SK-N-MC (cell line): ENCODE results near the gene AUTS2.

Experiments
- DNase-seq: peaks from one replicate; pipeline ENCODE4 v3.0.0-alpha.2; 2011; ENCODE audit warnings: low read depth, low spot score
- H3K27ac ChIP-seq: fragments of 200-600 bp; sonication (generic); 2 replicates; pipeline ENCODE4 v1.5.1; 2016; ENCODE audit warnings: mixed run types
- H3K36me3 ChIP-seq: fragments of 200-600 bp; sonication (generic); 2 replicates; pipeline ENCODE4 v1.6.1; 2017; ENCODE audit warnings: antibody characterized with exemption, low read length, mixed read lengths; ENCODE audit not compliant: insufficient read depth
- H3K4me3 ChIP-seq: fragments of 200-600 bp; sonication (generic); 2 replicates; pipeline ENCODE4 v1.5.1; 2016
- H3K9ac ChIP-seq: fragments of 200-600 bp; sonication (generic); 2 replicates; pipeline ENCODE4 v1.8.0; 2017; ENCODE audit warnings: mixed run types, mixed read lengths; ENCODE audit not compliant: insufficient read length
- H3K9me3 ChIP-seq: fragments of 200-600 bp; sonication (generic); 2 replicates; pipeline ENCODE4 v1.6.1; 2017; ENCODE audit warnings: low read depth, mild to moderate bottlenecking, antibody characterized with exemption, low read length, moderate library complexity, mixed read lengths
- EZH2 ChIP-seq: fragments of 200-600 bp; sonication (generic); IDR thresholded peaks from one replicate; pipeline ENCODE4 v1.6.1; 2017; ENCODE audit warnings: antibody characterized with exemption
- FOXP2 ChIP-seq: optimal IDR thresholded peaks from 2 replicates; pipeline ENCODE3; 2011; ENCODE audit warnings: mild to moderate bottlenecking, moderate library complexity; ENCODE audit not compliant: insufficient read depth; ENCODE audit errors: extremely low read length, control extremely low read depth
- POLR2AphosphoS5 ChIP-seq: IDR thresholded peaks from 2 replicates; pipeline ENCODE4 v1.6.1; 2012; ENCODE audit warnings: mild to moderate bottlenecking, low read depth, low read length, borderline replicate concordance

Gene AUTS2

GRCh38 chr7:69946901-69947300 lies 348.6 kb downstream of the AUTS2 start:
- no peak overlapping the region for H3K9ac ChIP-seq
- H3K27ac ChIP-seq: no peak overlapping the region
- no peak for DNase-seq
- no peak overlapping the region for H3K4me3 ChIP-seq
- no peaks in the 10 kb centered on the region for H3K36me3 ChIP-seq
- TF ChIP-seq POLR2AphosphoS5: no peak
- no peak for TF ChIP-seq EZH2
- no peak for TF ChIP-seq FOXP2
- H3K9me3 ChIP-seq: no peaks in the 10 kb centered on the region

GRCh38 chr7:69947998-69948397 lies 349.7 kb downstream of the AUTS2 start:
- TF ChIP-seq POLR2AphosphoS5: no peak
- TF ChIP-seq EZH2: no peak
- TF ChIP-seq FOXP2: no peak

GRCh38 chr7:69949122-69949521 lies 350.8 kb downstream of the AUTS2 start:
- H3K9ac ChIP-seq: no peak overlapping the region
- no peak overlapping the region for H3K27ac ChIP-seq

More at GRCh38 chr7:69947998-69948397, 349.7 kb downstream of the AUTS2 start:
- H3K36me3 ChIP-seq: no peaks in the 10 kb centered on the region
- H3K4me3 ChIP-seq: no peak overlapping the region
- H3K27ac ChIP-seq: no peak overlapping the region
- no peak for DNase-seq
- H3K9ac ChIP-seq: no peak overlapping the region
- H3K9me3 ChIP-seq: no peaks in the 10 kb centered on the region

GRCh38 chr7:69951458-69951857 lies 353.2 kb downstream of the AUTS2 start:
- no peak overlapping the region for H3K9ac ChIP-seq
- TF ChIP-seq POLR2AphosphoS5: no peak
- TF ChIP-seq FOXP2: no peak
- TF ChIP-seq EZH2: no peak

More at GRCh38 chr7:69949122-69949521, 350.8 kb downstream of the AUTS2 start:
- Histone ChIP-seq H3K9me3 (no peaks in the 10 kb centered on the region), H3K36me3 (no peaks in the 10 kb centered on the region), H3K4me3 (no peak overlapping the region)
- DNase-seq: no peak
- TF ChIP-seq FOXP2 (no peak), POLR2AphosphoS5 (no peak), EZH2 (no peak)

GRCh38 chr7:69953136-69954067 lies 355.1 kb downstream of the AUTS2 start:
- TF ChIP-seq POLR2AphosphoS5 (no peak), EZH2 (no peak), FOXP2 (no peak)
- no peaks in the 10 kb centered on the region for H3K36me3 ChIP-seq
- DNase-seq: no peak
- H3K27ac ChIP-seq: peak overlapping the region; percentile 21; the same call in 1 of the 2 replicates
- no peak overlapping the region for H3K4me3 ChIP-seq
- no peaks in the 10 kb centered on the region for H3K9me3 ChIP-seq
- H3K9ac ChIP-seq: no peak overlapping the region

More at GRCh38 chr7:69951458-69951857, 353.2 kb downstream of the AUTS2 start:
- Histone ChIP-seq H3K36me3 (no peaks in the 10 kb centered on the region), H3K9me3 (no peaks in the 10 kb centered on the region), H3K4me3 (no peak overlapping the region), H3K27ac (no peak overlapping the region)
- no peak for DNase-seq

GRCh38 chr7:69956541-69956940 lies 358.3 kb downstream of the AUTS2 start:
- no peaks in the 10 kb centered on the region for H3K36me3 ChIP-seq
- H3K4me3 ChIP-seq: no peak overlapping the region
- no peak overlapping the region for H3K9ac ChIP-seq
- TF ChIP-seq EZH2: no peak
- H3K27ac ChIP-seq: no peak overlapping the region
- DNase-seq: no peak
- H3K9me3 ChIP-seq: no peaks in the 10 kb centered on the region

- no peak overlapping the region for H3K27ac ChIP-seq
- H3K4me3 ChIP-seq: no peak overlapping the region
- no peaks in the 10 kb centered on the region for H3K9me3 ChIP-seq
- no peaks in the 10 kb centered on the region for H3K36me3 ChIP-seq
- no peak for DNase-seq
- no peak overlapping the region for H3K9ac ChIP-seq
- TF ChIP-seq FOXP2 (no peak), EZH2 (no peak), POLR2AphosphoS5 (no peak)
These were observed 359.4 kb downstream of the AUTS2 start for GRCh38 chr7:69957661-69958060.

GRCh38 chr7:69959789-69960499 lies 361.7 kb downstream of the AUTS2 start:
- H3K36me3 ChIP-seq: no peaks in the 10 kb centered on the region
- H3K27ac ChIP-seq: no peak overlapping the region
- H3K9me3 ChIP-seq: no peaks in the 10 kb centered on the region
- no peak for TF ChIP-seq POLR2AphosphoS5
- no peak for TF ChIP-seq EZH2
- TF ChIP-seq FOXP2: no peak
- H3K9ac ChIP-seq: no peak overlapping the region
- no peak for DNase-seq
- no peak overlapping the region for H3K4me3 ChIP-seq
